ENCODE results near the gene ZNF727. TPM values are rescaled to one million over a fixed set of nuclear protein-coding genes. Genes with fewer than 3 reads are reported as not detected.
"Not testable (repeated sequence)": the region's sequence is repeated elsewhere in the genome, so short reads cannot be mapped to it uniquely, and the experiment has no call there.

The ZNF727 gene
- total RNA-seq: 1 to 10 TPM in 3 of 4 donors, not detected in 1; 1.5 to 2.1 (median 1.9) TPM

- H3K4me3 ChIP-seq (ENCODE audit: low read depth, poor library complexity, severe bottlenecking): peak within 1 kb of the TSS; percentile 17
- WGBS, 2 donors: 8 to 10% methylated on average over 33 of the region's 33 CpGs
- intact Hi-C loops (cut with DNase I; ENCODE audit: low total_unique reads): no loop called here
- TF ChIP-seq POLR2A (IDR thresholded peaks at IDR 0.05) (no peak), CTCF (IDR thresholded peaks at IDR 0.05) (no peak)
- peak in 1 of 2 donors; percentile 40 for DNase-seq (ENCODE audit: low spot score in 2 of 2)
Observed at GRCh38 chr7:64045301-64046040, at the start of gene ZNF727. ZNF727 (plus strand) TSS chr7:64045434; CDS start chr7:64045622, 188 bp downstream.

GRCh38 chr7:63998549-63998948, 46.7 kb upstream of the ZNF727 start, which contains the start of gene ZNF722:
ZNF722 (plus strand) TSS chr7:63998849; CDS start chr7:63998962, 113 bp downstream.
- TF ChIP-seq CTCF (IDR thresholded peaks at IDR 0.05): no peak
- no peak for TF ChIP-seq POLR2A (IDR thresholded peaks at IDR 0.05)
- intact Hi-C loops (cut with DNase I; ENCODE audit: low total_unique reads): no loop called here
- no peak within 1 kb of the TSS for H3K4me3 ChIP-seq (ENCODE audit: low read depth, poor library complexity, severe bottlenecking)
- no peak for DNase-seq (ENCODE audit: low spot score in 2 of 2)
- WGBS, 2 donors: 92% methylated on average over 10 of the region's 10 CpGs

- DNase-seq (ENCODE audit: low spot score in 2 of 2); intact Hi-C loops (cut with DNase I; ENCODE audit: low total_unique reads); H3K4me3 ChIP-seq (ENCODE audit: low read depth, poor library complexity, severe bottlenecking): not testable (repeated sequence)
- 78 to 80% methylated on average over 2 of the region's 2 CpGs for WGBS, 2 donors
Observed at GRCh38 chr7:64015496-64015895, 29.7 kb upstream of the ZNF727 start.

- TF ChIP-seq CTCF (IDR thresholded peaks at IDR 0.05): no peak
- H3K4me3 ChIP-seq (ENCODE audit: low read depth, poor library complexity, severe bottlenecking): no peak overlapping the region
- no peak for DNase-seq (ENCODE audit: low spot score in 2 of 2)
- intact Hi-C loops (cut with DNase I; ENCODE audit: low total_unique reads): no loop called here
- 82 to 90% methylated on average over 3 of the region's 3 CpGs for WGBS, 2 donors
Observed at GRCh38 chr7:64035388-64035787, 9.8 kb upstream of the ZNF727 start.

- H3K4me3 ChIP-seq (ENCODE audit: low read depth, poor library complexity, severe bottlenecking): no peak overlapping the region
- intact Hi-C loops (cut with DNase I; ENCODE audit: low total_unique reads): no loop called here
- DNase-seq (ENCODE audit: low spot score in 2 of 2): no peak
- TF ChIP-seq POLR2A (IDR thresholded peaks at IDR 0.05): no peak
- TF ChIP-seq CTCF (IDR thresholded peaks at IDR 0.05): no peak
- WGBS, 2 donors: 21 to 38% methylated on average over 9 to 20 of the region's 21 CpGs
Observed at GRCh38 chr7:64037095-64037494, 8.1 kb upstream of the ZNF727 start.

- DNase-seq (ENCODE audit: low spot score in 2 of 2): no peak
- peak overlapping the region; percentile 17 for H3K4me3 ChIP-seq (ENCODE audit: low read depth, poor library complexity, severe bottlenecking)
- intact Hi-C loops (cut with DNase I; ENCODE audit: low total_unique reads): no loop called here
- WGBS, 2 donors: 16 to 27% methylated on average over 12 of the region's 12 CpGs
- TF ChIP-seq POLR2A (IDR thresholded peaks at IDR 0.05) (no peak), CTCF (IDR thresholded peaks at IDR 0.05) (no peak)
Observed at GRCh38 chr7:64046041-64046389, 781 bp downstream of the ZNF727 start.

- 74 to 75% methylated on average over 3 of the region's 3 CpGs for WGBS, 2 donors
- DNase-seq (ENCODE audit: low spot score in 2 of 2); intact Hi-C loops (cut with DNase I; ENCODE audit: low total_unique reads); H3K4me3 ChIP-seq (ENCODE audit: low read depth, poor library complexity, severe bottlenecking): not testable (repeated sequence)
Observed at GRCh38 chr7:64077837-64078698, 32.8 kb downstream of the ZNF727 start.

Measured in lower leg skin (tissue), 4 donors.